Endodermal cell (in vitro differentiated cells): ENCODE measurements around the gene GP9. TPM values are rescaled to one million over a fixed set of nuclear protein-coding genes. Genes with fewer than 3 reads are reported as not detected.
A peak's percentile ranks its signal among the peaks of the same experiment; 100 is the strongest.

ENCODE experiments used
- DNase-seq: peaks from one replicate; pipeline ENCODE4 v3.0.0-alpha.2; 2017
- H3K27ac ChIP-seq: 2 replicates; pipeline ENCODE4 v1.5.1; 2013; ENCODE audit warnings: mild to moderate bottlenecking, low read depth, low read length, moderate library complexity
- H3K27me3 ChIP-seq: 2 replicates; pipeline ENCODE4 v1.6.1; 2013; ENCODE audit warnings: mild to moderate bottlenecking, low read length, moderate library complexity; ENCODE audit not compliant: insufficient read depth, control insufficient read depth, poor library complexity, severe bottlenecking
- H3K36me3 ChIP-seq: 2 replicates; pipeline ENCODE4 v1.7.0; 2013; ENCODE audit warnings: mild to moderate bottlenecking, low read length, moderate library complexity; ENCODE audit not compliant: control insufficient read depth, insufficient read depth
- H3K4me1 ChIP-seq: one replicate; pipeline ENCODE4 v1.7.0; 2013; ENCODE audit warnings: low read length; ENCODE audit not compliant: control insufficient read depth, insufficient read depth
- H3K4me3 ChIP-seq: 2 replicates; pipeline ENCODE4 v1.5.1; 2013; ENCODE audit warnings: mild to moderate bottlenecking, low read length, moderate library complexity
- H3K9ac ChIP-seq: 2 replicates; pipeline ENCODE4 v1.6.1; 2013; ENCODE audit warnings: mild to moderate bottlenecking, low read length, moderate library complexity; ENCODE audit not compliant: poor library complexity, severe bottlenecking; ENCODE audit errors: extremely low read depth
- H3K9me3 ChIP-seq: 2 replicates; pipeline ENCODE4 v1.6.1; 2013; ENCODE audit warnings: mild to moderate bottlenecking, low read length, moderate library complexity; ENCODE audit not compliant: control insufficient read depth
- H3K27ac Mint-ChIP-seq: 2 replicates; pipeline ENCODE4 v1.8.0; 2020; ENCODE audit warnings: mixed read lengths
- H3K27me3 Mint-ChIP-seq: 2 replicates; pipeline ENCODE4 v1.8.0; 2021; ENCODE audit warnings: mild to moderate bottlenecking, mixed read lengths; ENCODE audit not compliant: insufficient read depth
- H3K36me3 Mint-ChIP-seq: 2 replicates; pipeline ENCODE4 v1.8.0; 2020; ENCODE audit warnings: low read depth, mixed read lengths
- H3K4me1 Mint-ChIP-seq: 2 replicates; pipeline ENCODE4 v1.8.0; 2020; ENCODE audit warnings: mixed read lengths
- H3K4me3 Mint-ChIP-seq: 2 replicates; pipeline ENCODE4 v1.8.0; 2020; ENCODE audit warnings: mild to moderate bottlenecking, moderate library complexity, mixed read lengths
- H3K9me3 Mint-ChIP-seq: 2 replicates; pipeline ENCODE4 v1.8.0; 2020; ENCODE audit warnings: mild to moderate bottlenecking, mixed read lengths
- WGBS, 2 experiments: methylation state at CpG; one replicate each; pipeline versions ENCODE4 v1.1.5 to v1.1.7; 2013; ENCODE audit warnings: missing lambda C conversion rate in 2 of 2, mixed read lengths in 1 of 2; ENCODE audit not compliant: insufficient coverage in 1 of 2, insufficient read length in 1 of 2; 5-methylcytosine and 5-hydroxymethylcytosine counted together
- total RNA-seq, 2 donors: library from RNA; stranded (reverse); fragmentation: NEBNext Ultra II Directional in 1 of 2; extraction: Animal tissue kit (Norgen Biotek cat#: 25700) in 1 of 2; gene quantifications; 2 replicates in 1 of 2; 3 replicates in 1 of 2; pipeline ENCODE4 v1.2.1, GENCODE V29; 2021
- TF ChIP-seq, protein P1 (sequence below): fragments of 200-600 bp; sonication (generic); conservative IDR thresholded peaks from 2 replicates; pipeline ENCODE4 v1.5.0; 2021; ENCODE audit warnings: antibody characterized with exemption, mild to moderate bottlenecking

The GP9 gene
- total RNA-seq, 2 donors from 2014 or later = not detected

DNA sequence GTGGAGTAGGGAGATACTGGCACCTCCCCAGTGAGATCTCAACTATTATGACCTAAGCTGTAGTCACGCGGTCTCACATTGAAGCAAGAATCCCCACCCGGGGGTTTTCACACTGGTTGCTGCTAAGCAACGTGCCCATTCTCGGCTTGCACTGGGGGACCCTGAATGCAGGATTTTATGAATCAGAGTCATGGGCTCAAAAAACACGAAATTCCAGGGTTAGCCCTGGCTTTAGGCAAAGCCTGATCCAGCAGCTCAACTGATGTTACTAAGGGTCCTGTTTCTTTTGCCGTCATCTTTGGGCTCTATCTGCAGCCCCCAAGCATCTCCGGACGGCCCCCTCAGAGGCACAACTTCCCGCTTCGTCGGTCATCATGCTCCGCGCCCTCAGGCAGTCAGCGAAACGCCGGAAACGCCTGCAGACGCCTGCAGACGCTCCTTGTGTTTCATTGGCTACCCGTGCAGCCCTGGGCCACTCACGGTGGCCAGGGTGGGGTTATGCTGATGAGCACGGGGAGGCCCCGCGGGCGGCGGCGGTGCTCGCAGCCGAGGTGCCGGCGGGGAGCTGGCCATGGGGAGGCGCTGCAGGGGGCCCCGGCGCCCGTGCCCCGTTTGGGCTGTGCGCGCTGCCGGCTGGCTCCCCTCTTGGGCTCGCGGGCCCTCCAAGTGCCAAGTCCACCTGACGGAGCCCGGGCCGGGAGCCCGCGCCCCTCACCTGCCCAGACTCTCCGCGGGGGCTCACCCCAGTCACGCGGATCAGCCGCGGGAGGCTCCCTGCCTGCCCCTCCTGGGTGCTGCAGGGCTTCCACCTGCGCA is 33.6 kb upstream of the GP9 start:
- H3K9me3 Mint-ChIP-seq = peaks cover 16% of the 10 kb centered on the region
- peaks cover 4% of the 10 kb centered on the region for H3K9me3 ChIP-seq
- no peaks in the 10 kb centered on the region for H3K36me3 Mint-ChIP-seq
- WGBS, 2 experiments = 24 to 36% methylated on average over 23 to 54 of the region's 54 CpGs
- no peaks in the 10 kb centered on the region for H3K4me1 ChIP-seq
- peak overlapping the region; percentile 16 for H3K27ac ChIP-seq
- TF ChIP-seq, protein P1, sequence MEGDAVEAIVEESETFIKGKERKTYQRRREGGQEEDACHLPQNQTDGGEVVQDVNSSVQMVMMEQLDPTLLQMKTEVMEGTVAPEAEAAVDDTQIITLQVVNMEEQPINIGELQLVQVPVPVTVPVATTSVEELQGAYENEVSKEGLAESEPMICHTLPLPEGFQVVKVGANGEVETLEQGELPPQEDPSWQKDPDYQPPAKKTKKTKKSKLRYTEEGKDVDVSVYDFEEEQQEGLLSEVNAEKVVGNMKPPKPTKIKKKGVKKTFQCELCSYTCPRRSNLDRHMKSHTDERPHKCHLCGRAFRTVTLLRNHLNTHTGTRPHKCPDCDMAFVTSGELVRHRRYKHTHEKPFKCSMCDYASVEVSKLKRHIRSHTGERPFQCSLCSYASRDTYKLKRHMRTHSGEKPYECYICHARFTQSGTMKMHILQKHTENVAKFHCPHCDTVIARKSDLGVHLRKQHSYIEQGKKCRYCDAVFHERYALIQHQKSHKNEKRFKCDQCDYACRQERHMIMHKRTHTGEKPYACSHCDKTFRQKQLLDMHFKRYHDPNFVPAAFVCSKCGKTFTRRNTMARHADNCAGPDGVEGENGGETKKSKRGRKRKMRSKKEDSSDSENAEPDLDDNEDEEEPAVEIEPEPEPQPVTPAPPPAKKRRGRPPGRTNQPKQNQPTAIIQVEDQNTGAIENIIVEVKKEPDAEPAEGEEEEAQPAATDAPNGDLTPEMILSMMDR = peak; percentile 61
- H3K4me3 Mint-ChIP-seq = no peak overlapping the region
- H3K4me1 Mint-ChIP-seq = no peaks in the 10 kb centered on the region
- H3K4me3 ChIP-seq = peak overlapping the region; percentile 3
- H3K9ac ChIP-seq = no peak overlapping the region
- H3K27me3 ChIP-seq = peaks cover 24% of the 10 kb centered on the region
- peak; percentile 94 for DNase-seq
- H3K36me3 ChIP-seq = no peaks in the 10 kb centered on the region
- no peak overlapping the region for H3K27ac Mint-ChIP-seq
- H3K27me3 Mint-ChIP-seq = peaks cover 59% of the 10 kb centered on the region

DNA sequence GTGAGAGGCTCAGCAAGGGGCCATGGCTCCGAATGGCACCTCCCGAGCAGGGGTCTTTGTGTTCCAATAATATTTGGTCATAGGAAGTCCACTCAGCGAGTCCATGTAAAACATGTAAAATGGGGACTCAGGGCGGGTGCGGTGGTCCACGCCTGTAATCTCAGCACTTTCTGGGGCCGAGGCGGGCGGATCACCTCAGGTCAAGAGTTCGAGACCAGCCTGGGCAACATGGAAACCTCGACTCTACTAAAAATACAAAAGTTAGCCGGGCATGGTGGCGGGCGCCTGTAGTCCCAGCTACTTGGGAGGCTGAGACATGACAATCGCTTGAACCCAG is 33.1 kb upstream of the GP9 start:
- peaks cover 56% of the 10 kb centered on the region for H3K27me3 Mint-ChIP-seq
- TF ChIP-seq, protein P1 = no peak
- no peak overlapping the region for H3K4me3 ChIP-seq
- peaks cover 4% of the 10 kb centered on the region for H3K9me3 ChIP-seq
- no peaks in the 10 kb centered on the region for H3K4me1 ChIP-seq
- no peaks in the 10 kb centered on the region for H3K36me3 ChIP-seq
- WGBS, 2 experiments = 84 to 93% methylated on average over 15 of the region's 15 CpGs
- H3K9me3 Mint-ChIP-seq = peaks cover 16% of the 10 kb centered on the region
- H3K36me3 Mint-ChIP-seq = no peaks in the 10 kb centered on the region
- H3K27ac ChIP-seq = no peak overlapping the region
- H3K4me3 Mint-ChIP-seq = no peak overlapping the region
- H3K27ac Mint-ChIP-seq = no peak overlapping the region
- H3K9ac ChIP-seq = no peak overlapping the region
- DNase-seq = no peak
- H3K27me3 ChIP-seq = peaks cover 24% of the 10 kb centered on the region
- H3K4me1 Mint-ChIP-seq = no peaks in the 10 kb centered on the region

DNA sequence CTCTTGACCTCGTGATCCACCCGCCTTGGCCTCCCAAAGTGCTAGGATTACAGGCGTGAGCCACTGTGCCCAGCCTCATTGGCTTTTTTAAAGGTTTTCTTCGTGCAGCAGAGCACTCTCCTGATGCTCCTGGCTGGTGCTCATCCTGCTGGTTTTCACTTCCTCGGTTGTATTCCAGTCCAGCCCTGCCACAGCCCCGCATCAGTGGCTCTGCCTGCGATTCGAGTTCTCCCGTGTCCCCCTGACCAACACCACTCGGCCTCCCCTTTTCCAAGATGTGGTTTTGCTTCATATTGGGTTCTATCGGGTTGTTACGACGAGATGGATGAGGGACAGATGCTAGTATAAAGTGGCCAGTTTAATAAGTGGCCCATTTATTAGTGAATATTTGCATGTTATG is 31.7 kb upstream of the GP9 start:
- no peak overlapping the region for H3K4me3 ChIP-seq
- H3K9me3 ChIP-seq = peaks cover 4% of the 10 kb centered on the region
- Mint-ChIP-seq H3K27me3 (peaks cover 52% of the 10 kb centered on the region), H3K4me3 (no peak overlapping the region), H3K4me1 (no peaks in the 10 kb centered on the region), H3K9me3 (peaks cover 14% of the 10 kb centered on the region), H3K36me3 (no peaks in the 10 kb centered on the region), H3K27ac (no peak overlapping the region)
- 87% methylated on average over 10 to 13 of the region's 13 CpGs for WGBS, 2 experiments
- H3K36me3 ChIP-seq = no peaks in the 10 kb centered on the region
- H3K9ac ChIP-seq = no peak overlapping the region
- H3K4me1 ChIP-seq = no peaks in the 10 kb centered on the region
- no peak for DNase-seq
- TF ChIP-seq, protein P1 = no peak
- H3K27me3 ChIP-seq = peaks cover 24% of the 10 kb centered on the region
- no peak overlapping the region for H3K27ac ChIP-seq
